ENCODE measurements around the gene AAK1.

GRCh38 chr2:69600425-69600824 is 43.1 kb downstream of the AAK1 start:
- TF ChIP-seq POLR2AphosphoS5 (IDR thresholded peaks at IDR 0.05) (no peak), CTCF (IDR thresholded peaks at IDR 0.05; ENCODE audit: poor library complexity, severe bottlenecking) (no peak)

Measured in neural cell (in vitro differentiated cells).